HepG2 (cell line): ENCODE measurements around the gene DOK1. TPM values are rescaled to one million over a fixed set of nuclear protein-coding genes. Genes with fewer than 3 reads are reported as not detected.

Source experiments
- EP300 ChIP-seq, 3 experiments: sonication (generic) in 1 of 3; formaldehyde crosslinking in 1 of 3; IDR thresholded peaks; 2 replicates each; pipeline versions ENCODE4 v1.5.1 to v1.6.1; 2011 to 2020; ENCODE audit warnings: low read depth in 2 of 3, low read length in 2 of 3, borderline replicate concordance in 1 of 3, improper control_type of control experiment in 1 of 3, mild to moderate bottlenecking in 1 of 3, missing genetic modification reagents in 1 of 3, moderate library complexity in 1 of 3
- HOMEZ ChIP-seq: IDR thresholded peaks from 2 replicates; pipeline ENCODE4 v1.6.1; 2016; ENCODE audit warnings: low read depth
- NCOA5 ChIP-seq: sonication (generic); formaldehyde crosslinking; IDR thresholded peaks from 2 replicates; pipeline ENCODE4 v1.4.0; 2020; ENCODE audit warnings: missing genetic modification reagents
- PRDM4 ChIP-seq: sonication (generic); formaldehyde crosslinking; IDR thresholded peaks from 2 replicates; pipeline ENCODE4 v1.9.0; 2021; ENCODE audit warnings: missing genetic modification reagents, borderline replicate concordance
- THYN1 ChIP-seq: sonication (generic); formaldehyde crosslinking; IDR thresholded peaks from 2 replicates; pipeline ENCODE4 v1.8.1; 2023; ENCODE audit warnings: low read depth, mild to moderate bottlenecking, moderate library complexity, missing genetic modification reagents, borderline replicate concordance
- YEATS4 ChIP-seq: sonication (generic); formaldehyde crosslinking; IDR thresholded peaks from 2 replicates; pipeline ENCODE4 v1.4.0; 2020; ENCODE audit warnings: missing genetic modification reagents, borderline replicate concordance
- ZFY ChIP-seq: sonication (generic); formaldehyde crosslinking; IDR thresholded peaks from 2 replicates; pipeline ENCODE4 v1.4.0; 2020; ENCODE audit warnings: missing genetic modification reagents
- ZHX1 ChIP-seq: sonication (generic); formaldehyde crosslinking; IDR thresholded peaks from 2 replicates; pipeline ENCODE4 v1.8.1; 2022; ENCODE audit warnings: low read depth, mild to moderate bottlenecking, missing genetic modification reagents
- ZHX2 ChIP-seq, 2 experiments: sonication (generic) in 1 of 2; formaldehyde crosslinking in 1 of 2; IDR thresholded peaks; 2 replicates each; pipeline versions ENCODE4 v1.6.1 to v1.9.0; 2014 to 2022; ENCODE audit warnings: antibody characterized with exemption in 1 of 2, borderline replicate concordance in 1 of 2, inconsistent platforms in 1 of 2, low read depth in 1 of 2, missing genetic modification reagents in 1 of 2
- ZNF770 ChIP-seq: sonication (generic); formaldehyde crosslinking; IDR thresholded peaks from 2 replicates; pipeline ENCODE4 v1.5.0; 2020; ENCODE audit warnings: mild to moderate bottlenecking, missing genetic modification reagents
- ZSCAN25 ChIP-seq: sonication (generic); formaldehyde crosslinking; IDR thresholded peaks from 2 replicates; pipeline ENCODE4 v1.8.0; 2022; ENCODE audit warnings: mild to moderate bottlenecking, missing genetic modification reagents
- polyA plus RNA-seq, 8 experiments: library from polyadenylated mRNA; depleted of rRNA in 3 of 8; stranded (reverse) in 7 of 8; unstranded in 1 of 8; fragments of >200 nt; fragmentation: Illumina TruSeq in 4 of 8; extraction: Trizol in 4 of 8; gene quantifications; 2 replicates each; pipeline versions ENCODE4 v1.2.1 to v1.2.3, GENCODE V29; 2011 to 2016; ENCODE audit warnings: low read depth in 4 of 8, missing spikeins in 1 of 8, mixed read lengths in 1 of 8; ENCODE audit not compliant: insufficient read depth in 1 of 8
- total RNA-seq, 5 experiments: library from RNA; depleted of rRNA; stranded (reverse); fragments of >200 nt; fragmentation: Illumina TruSeq; extraction: Trizol; gene quantifications; 2 replicates each; pipeline ENCODE4 v1.2.3, GENCODE V29; 2016; ENCODE audit warnings: low read depth in 1 of 5

The DOK1 gene
- total and polyA plus RNA-seq, 2 of the 13 experiments (the other 11 are each of a cell fraction or from before 2014, with no cell fraction given), result 0.53 to 0.74 TPM

GRCh38 chr2:74587664-74588277, 33.3 kb downstream of the DOK1 start (continued):
- TF ChIP-seq HOMEZ (CRISPR knock-in tag) (0 out of 2 replicates have a peak, but pooled peaks have one; percentile 20), THYN1 (CRISPR knock-in tag) (no peak), ZHX2 (IDR thresholded peaks at IDR 0.05; ENCODE audit: low read depth) (no peak), ZHX2 (CRISPR knock-in tag; IDR thresholded peaks at IDR 0.05; ENCODE audit: borderline replicate concordance) (no peak), PRDM4 (no peak), ZSCAN25 (no peak), ZFY (CRISPR knock-in tag) (peak; percentile 67; the same call in 1 of the 2 replicates), YEATS4 (no peak), ZNF770 (no peak), NCOA5 (CRISPR knock-in tag) (no peak), EP300 (IDR thresholded peaks at IDR 0.05; ENCODE audit: low read depth in 2 of 2, low read length in 2 of 2) (no peak), EP300 (CRISPR knock-in tag; IDR thresholded peaks at IDR 0.05; ENCODE audit: borderline replicate concordance) (no peak), ZHX1 (CRISPR knock-in tag) (no peak)
